A673 (cell line): ENCODE results near the gene OTX1. TPM values are rescaled to one million over a fixed set of nuclear protein-coding genes. Genes with fewer than 3 reads are reported as not detected.
A peak's percentile ranks its signal among the peaks of the same experiment; 100 is the strongest.

ENCODE experiments used
- BruUV-seq: library from RNA; stranded (reverse); fragments of 400-500 nt; replicated peaks from 2 replicates; lab custom pipeline; 2021; lab: Mats Ljungman, UMichigan
- CTCF ChIA-PET: fragments of 300-600 bp; sonication (Branson Sonifier 250); formaldehyde crosslinking; loops from one replicate; lab custom pipeline; 2022; ENCODE audit warnings: antibody characterized with exemption; lab: Charles Lee
- POLR2A ChIA-PET: fragments of 300-600 bp; sonication (Branson Sonifier 250); formaldehyde crosslinking; loops from one replicate; lab custom pipeline; 2022; ENCODE audit warnings: antibody characterized with exemption; ENCODE audit not compliant: low non-redundant PET; lab: Charles Lee
- DNase-seq: peaks from one replicate; pipeline ENCODE4 v3.0.0-alpha.2; 2015; ENCODE audit warnings: low spot score
- H3K27ac ChIP-seq: fragments of 200-600 bp; sonication (generic); 2 replicates; pipeline ENCODE4 v1.5.1; 2016; ENCODE audit warnings: mixed run types, low read depth, mild to moderate bottlenecking, mixed read lengths, antibody characterized with exemption, low read length; ENCODE audit not compliant: poor library complexity, severe bottlenecking
- H3K27me3 ChIP-seq: fragments of 200-600 bp; sonication (generic); replicated peaks from 2 replicates; pipeline ENCODE4 v1.6.1; 2017; ENCODE audit warnings: mixed run types, low read depth, mild to moderate bottlenecking, mixed read lengths, antibody characterized with exemption, low read length; ENCODE audit not compliant: insufficient read depth, poor library complexity
- H3K36me3 ChIP-seq: fragments of 200-600 bp; sonication (generic); 2 replicates; pipeline ENCODE4 v1.6.1; 2016; ENCODE audit warnings: mixed run types, mild to moderate bottlenecking, mixed read lengths, antibody characterized with exemption, low read length; ENCODE audit not compliant: insufficient read depth, poor library complexity, severe bottlenecking
- H3K4me1 ChIP-seq: fragments of 200-600 bp; sonication (generic); 2 replicates; pipeline ENCODE4 v1.6.1; 2017; ENCODE audit warnings: mixed run types, mild to moderate bottlenecking, mixed read lengths, antibody characterized with exemption, low read length; ENCODE audit not compliant: insufficient read depth, poor library complexity, severe bottlenecking
- H3K4me3 ChIP-seq: fragments of 200-600 bp; sonication (generic); 2 replicates; pipeline ENCODE4 v1.5.1; 2016; ENCODE audit warnings: low read depth, mixed run types, mild to moderate bottlenecking, mixed read lengths, low read length; ENCODE audit not compliant: poor library complexity, severe bottlenecking
- H3K9me3 ChIP-seq: fragments of 200-600 bp; sonication (generic); 2 replicates; pipeline ENCODE4 v1.6.1; 2016; ENCODE audit warnings: mixed run types, low read depth, mild to moderate bottlenecking, mixed read lengths, antibody characterized with exemption, low read length; ENCODE audit not compliant: poor library complexity, severe bottlenecking
- EZH2 ChIP-seq: fragments of 200-600 bp; sonication (generic); IDR thresholded peaks from 2 replicates; pipeline ENCODE4 v1.6.1; 2017; ENCODE audit warnings: borderline replicate concordance, low read depth, mild to moderate bottlenecking, mixed read lengths, antibody characterized with exemption, low read length; ENCODE audit not compliant: poor library complexity, severe bottlenecking
- intact Hi-C: fragments of 100-400 bp; cut with micrococcal nuclease; formaldehyde crosslinking; loops from one replicate; pipeline ENCODE4 v1.10.0; 2022; ENCODE audit not compliant: unreplicated experiment
- total RNA-seq: library from RNA; stranded (reverse); gene quantifications from 2 replicates; pipeline ENCODE4 v1.2.3, GENCODE V29; 2021
- TF ChIP-seq, protein P1 (sequence below): fragments of 300-800, 200-600 bp; sonication (generic); conservative IDR thresholded peaks from 2 replicates; pipeline ENCODE4 v1.5.1; 2017; ENCODE audit warnings: low read depth, mild to moderate bottlenecking, antibody characterized with exemption, low read length, moderate library complexity, mixed read lengths

The OTX1 gene
- total RNA-seq, 1 experiment from 2014 or later = 1.1 TPM

DNA sequence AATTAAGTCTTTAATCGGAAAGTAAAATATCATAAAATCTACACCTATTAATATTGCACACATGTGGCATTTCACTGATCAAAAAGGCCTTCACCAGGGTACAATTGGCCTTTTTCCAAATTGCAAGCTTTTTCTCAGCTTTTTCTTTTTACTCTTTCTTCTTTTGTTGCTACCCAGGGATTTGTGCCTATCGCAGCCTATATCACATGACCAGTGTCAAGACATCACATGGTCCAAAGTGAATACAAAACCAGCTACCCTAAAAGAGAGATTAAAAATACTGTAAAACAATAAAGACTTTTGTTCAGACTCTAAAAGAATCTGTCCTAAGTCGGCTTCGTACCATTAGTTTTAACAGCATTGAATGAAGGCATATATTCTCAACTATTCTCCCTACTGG, 15.0 kb upstream of the OTX1 start:
- BruUV-seq = no TSS peak
- Histone ChIP-seq H3K4me3 (no peak overlapping the region), H3K4me1 (peaks cover 22% of the 10 kb centered on the region), H3K9me3 (no peaks in the 10 kb centered on the region), H3K36me3 (no peaks in the 10 kb centered on the region), H3K27ac (no peak overlapping the region), H3K27me3 (no peaks in the 10 kb centered on the region)
- no peak for TF ChIP-seq EZH2
- TF ChIP-seq, protein P1, sequence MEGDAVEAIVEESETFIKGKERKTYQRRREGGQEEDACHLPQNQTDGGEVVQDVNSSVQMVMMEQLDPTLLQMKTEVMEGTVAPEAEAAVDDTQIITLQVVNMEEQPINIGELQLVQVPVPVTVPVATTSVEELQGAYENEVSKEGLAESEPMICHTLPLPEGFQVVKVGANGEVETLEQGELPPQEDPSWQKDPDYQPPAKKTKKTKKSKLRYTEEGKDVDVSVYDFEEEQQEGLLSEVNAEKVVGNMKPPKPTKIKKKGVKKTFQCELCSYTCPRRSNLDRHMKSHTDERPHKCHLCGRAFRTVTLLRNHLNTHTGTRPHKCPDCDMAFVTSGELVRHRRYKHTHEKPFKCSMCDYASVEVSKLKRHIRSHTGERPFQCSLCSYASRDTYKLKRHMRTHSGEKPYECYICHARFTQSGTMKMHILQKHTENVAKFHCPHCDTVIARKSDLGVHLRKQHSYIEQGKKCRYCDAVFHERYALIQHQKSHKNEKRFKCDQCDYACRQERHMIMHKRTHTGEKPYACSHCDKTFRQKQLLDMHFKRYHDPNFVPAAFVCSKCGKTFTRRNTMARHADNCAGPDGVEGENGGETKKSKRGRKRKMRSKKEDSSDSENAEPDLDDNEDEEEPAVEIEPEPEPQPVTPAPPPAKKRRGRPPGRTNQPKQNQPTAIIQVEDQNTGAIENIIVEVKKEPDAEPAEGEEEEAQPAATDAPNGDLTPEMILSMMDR = no peak
- peak; percentile 39 for DNase-seq
- POLR2A ChIA-PET = no interaction called here
- intact Hi-C loops = no loop called here
- CTCF ChIA-PET = no interaction called here

DNA sequence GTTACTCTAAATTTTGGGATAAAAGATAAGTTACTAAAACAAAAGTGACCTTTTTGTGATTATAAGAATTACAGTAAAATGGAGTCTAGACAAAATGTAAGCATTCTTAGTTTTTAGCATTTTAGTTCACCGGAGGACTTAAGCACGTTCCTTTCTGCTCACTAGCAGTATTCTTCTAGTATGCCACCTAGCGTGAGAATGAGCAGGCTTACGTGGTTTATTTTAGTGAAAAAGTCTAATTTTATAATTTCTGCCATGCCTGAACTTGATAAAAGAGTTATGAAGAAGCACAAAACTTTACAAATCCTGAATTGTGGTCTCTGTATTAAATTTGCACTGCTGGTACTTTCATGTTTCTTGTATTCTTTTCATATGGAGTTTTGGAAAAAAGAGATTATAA, 12.6 kb upstream of the OTX1 start:
- H3K9me3 ChIP-seq = no peaks in the 10 kb centered on the region
- ChIA-PET POLR2A (no interaction called here), CTCF (no interaction called here)
- DNase-seq = no peak
- no peak overlapping the region for H3K27ac ChIP-seq
- H3K4me3 ChIP-seq = no peak overlapping the region
- H3K27me3 ChIP-seq = no peaks in the 10 kb centered on the region
- BruUV-seq = no TSS peak
- intact Hi-C loops = no loop called here
- no peaks in the 10 kb centered on the region for H3K36me3 ChIP-seq
- TF ChIP-seq, protein P1 = no peak
- no peak for TF ChIP-seq EZH2
- H3K4me1 ChIP-seq = peaks cover 33% of the 10 kb centered on the region

GRCh38 chr2:63040586-63040985, 10.0 kb upstream of the OTX1 start:
- POLR2A ChIA-PET = no interaction called here
- Histone ChIP-seq H3K4me3 (no peak overlapping the region), H3K36me3 (no peaks in the 10 kb centered on the region), H3K9me3 (no peaks in the 10 kb centered on the region), H3K27ac (no peak overlapping the region), H3K4me1 (peaks cover 15% of the 10 kb centered on the region), H3K27me3 (no peaks in the 10 kb centered on the region)
- CTCF ChIA-PET = no interaction called here
- intact Hi-C loops = no loop called here
- no peak for TF ChIP-seq EZH2
- TF ChIP-seq, protein P1 = no peak
- BruUV-seq = no TSS peak
- no peak for DNase-seq
